ENCODE data around the gene INPP4A.

GRCh38 chr2:98604547-98604946 lies 159.9 kb downstream of the INPP4A start:
- TF ChIP-seq, protein P1, sequence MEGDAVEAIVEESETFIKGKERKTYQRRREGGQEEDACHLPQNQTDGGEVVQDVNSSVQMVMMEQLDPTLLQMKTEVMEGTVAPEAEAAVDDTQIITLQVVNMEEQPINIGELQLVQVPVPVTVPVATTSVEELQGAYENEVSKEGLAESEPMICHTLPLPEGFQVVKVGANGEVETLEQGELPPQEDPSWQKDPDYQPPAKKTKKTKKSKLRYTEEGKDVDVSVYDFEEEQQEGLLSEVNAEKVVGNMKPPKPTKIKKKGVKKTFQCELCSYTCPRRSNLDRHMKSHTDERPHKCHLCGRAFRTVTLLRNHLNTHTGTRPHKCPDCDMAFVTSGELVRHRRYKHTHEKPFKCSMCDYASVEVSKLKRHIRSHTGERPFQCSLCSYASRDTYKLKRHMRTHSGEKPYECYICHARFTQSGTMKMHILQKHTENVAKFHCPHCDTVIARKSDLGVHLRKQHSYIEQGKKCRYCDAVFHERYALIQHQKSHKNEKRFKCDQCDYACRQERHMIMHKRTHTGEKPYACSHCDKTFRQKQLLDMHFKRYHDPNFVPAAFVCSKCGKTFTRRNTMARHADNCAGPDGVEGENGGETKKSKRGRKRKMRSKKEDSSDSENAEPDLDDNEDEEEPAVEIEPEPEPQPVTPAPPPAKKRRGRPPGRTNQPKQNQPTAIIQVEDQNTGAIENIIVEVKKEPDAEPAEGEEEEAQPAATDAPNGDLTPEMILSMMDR (IDR thresholded peaks at IDR 0.05; ENCODE audit: poor library complexity) = no peak
- TF ChIP-seq EZH2 (IDR thresholded peaks at IDR 0.05; ENCODE audit: borderline replicate concordance) = no peak

Data from hepatocyte (in vitro differentiated cells).